Effector CD4-positive, alpha-beta T cell (primary cell): ENCODE results near the gene CORO1C.
A peak's percentile ranks its signal among the peaks of the same experiment; 100 is the strongest.
"Not testable (repeated sequence)": the region's sequence is repeated elsewhere in the genome, so short reads cannot be mapped to it uniquely, and the experiment has no call there.

Experiments used
- DNase-seq: peaks from one replicate; pipeline ENCODE4 v3.0.0-alpha.2; 2020

CORO1C gene

GRCh38 chr12:108633081-108633533, 98.2 kb downstream of the CORO1C start:
- no peak for DNase-seq

- not testable (repeated sequence) for DNase-seq
Observed at GRCh38 chr12:108631261-108631660, 100.1 kb downstream of the CORO1C start.

- DNase-seq = no peak
Observed at GRCh38 chr12:108630481-108631207, 100.7 kb downstream of the CORO1C start.

GRCh38 chr12:108629824-108630476, 101.4 kb downstream of the CORO1C start:
- DNase-seq = peak; percentile 61

- DNase-seq = no peak
Observed at GRCh38 chr12:108629151-108629550, 102.2 kb downstream of the CORO1C start.

- DNase-seq = no peak
Observed at GRCh38 chr12:108627134-108627920, 104.0 kb downstream of the CORO1C start.

GRCh38 chr12:108625228-108625627, 106.1 kb downstream of the CORO1C start:
- no peak for DNase-seq

GRCh38 chr12:108623577-108623976, 107.7 kb downstream of the CORO1C start:
- no peak for DNase-seq

GRCh38 chr12:108622921-108623514, 108.3 kb downstream of the CORO1C start:
- no peak for DNase-seq

- DNase-seq = no peak
Observed at GRCh38 chr12:108622421-108622820, 108.9 kb downstream of the CORO1C start.

- no peak for DNase-seq
Observed at GRCh38 chr12:108621161-108621560, 110.2 kb downstream of the CORO1C start.

GRCh38 chr12:108620236-108620879, 111.0 kb downstream of the CORO1C start:
- no peak for DNase-seq

GRCh38 chr12:108619369-108620160, 111.8 kb downstream of the CORO1C start:
- DNase-seq = no peak

- not testable (repeated sequence) for DNase-seq
Observed at GRCh38 chr12:108618953-108619274, 112.4 kb downstream of the CORO1C start.

GRCh38 chr12:108618079-108618952, 113.0 kb downstream of the CORO1C start:
- peak; percentile 72 for DNase-seq

GRCh38 chr12:108616941-108617858, 114.1 kb downstream of the CORO1C start:
- DNase-seq = peak; percentile 74

- no peak for DNase-seq
Observed at GRCh38 chr12:108616359-108616758, 115.0 kb downstream of the CORO1C start.

GRCh38 chr12:108615918-108616317, 115.4 kb downstream of the CORO1C start:
- no peak for DNase-seq

GRCh38 chr12:108614639-108615038, 116.7 kb downstream of the CORO1C start:
- no peak for DNase-seq

- DNase-seq = no peak
Observed at GRCh38 chr12:108614041-108614440, 117.3 kb downstream of the CORO1C start.
